H4 (cell line): ENCODE results near the gene MEIS1. TPM values are rescaled to one million over a fixed set of nuclear protein-coding genes. Genes with fewer than 3 reads are reported as not detected.

Source experiments
- DNase-seq: peaks from one replicate; pipeline ENCODE4 v3.0.0-alpha.2; 2015; ENCODE audit warnings: low spot score
- total RNA-seq: library from RNA; depleted of rRNA; stranded (reverse); fragments of >200 nt; shearing (Covaris generic); gene quantifications from 2 replicates; pipeline ENCODE4 v1.2.3, GENCODE V29; 2014

The MEIS1 gene
- total RNA-seq, 1 experiment from 2014 or later: 3.4 TPM

- DNase-seq: no peak
These were observed 99.5 kb downstream of the MEIS1 start for GRCh38 chr2:66534461-66534860.

GRCh38 chr2:66535574-66536289, 100.8 kb downstream of the MEIS1 start:
- DNase-seq: no peak

- no peak for DNase-seq
These were observed 101.4 kb downstream of the MEIS1 start for GRCh38 chr2:66536290-66536673.

- no peak for DNase-seq
These were observed 102.1 kb downstream of the MEIS1 start for GRCh38 chr2:66536997-66537396.

GRCh38 chr2:66538291-66538690, 103.4 kb downstream of the MEIS1 start:
- no peak for DNase-seq

GRCh38 chr2:66539452-66539851, 104.5 kb downstream of the MEIS1 start:
- no peak for DNase-seq

GRCh38 chr2:66541646-66542045, 106.7 kb downstream of the MEIS1 start:
- no peak for DNase-seq

GRCh38 chr2:66543257-66543767, 108.4 kb downstream of the MEIS1 start:
- no peak for DNase-seq

GRCh38 chr2:66544258-66544657, 109.3 kb downstream of the MEIS1 start:
- no peak for DNase-seq

- no peak for DNase-seq
These were observed 110.3 kb downstream of the MEIS1 start for GRCh38 chr2:66545258-66545657.

- no peak for DNase-seq
These were observed 112.2 kb downstream of the MEIS1 start for GRCh38 chr2:66547118-66547517.

GRCh38 chr2:66547887-66548286, 113.0 kb downstream of the MEIS1 start:
- no peak for DNase-seq

GRCh38 chr2:66548422-66548821, 113.5 kb downstream of the MEIS1 start:
- no peak for DNase-seq

GRCh38 chr2:66550826-66551225, 115.9 kb downstream of the MEIS1 start:
- DNase-seq: no peak

GRCh38 chr2:66553370-66553769, 118.4 kb downstream of the MEIS1 start:
- DNase-seq: no peak

- DNase-seq: no peak
These were observed 120.2 kb downstream of the MEIS1 start for GRCh38 chr2:66555091-66555490.

GRCh38 chr2:66555501-66556324, 120.8 kb downstream of the MEIS1 start:
- no peak for DNase-seq

GRCh38 chr2:66559672-66560071, 124.7 kb downstream of the MEIS1 start:
- no peak for DNase-seq

GRCh38 chr2:66560683-66561082, 125.8 kb downstream of the MEIS1 start:
- DNase-seq: no peak

- peak; percentile 61 for DNase-seq
These were observed 126.8 kb downstream of the MEIS1 start for GRCh38 chr2:66561645-66562303.

GRCh38 chr2:66562304-66562685, 127.4 kb downstream of the MEIS1 start:
- no peak for DNase-seq

- DNase-seq: no peak
These were observed 128.5 kb downstream of the MEIS1 start for GRCh38 chr2:66563473-66563872.

- no peak for DNase-seq
These were observed 130.4 kb downstream of the MEIS1 start for GRCh38 chr2:66565291-66565690.
